ENCODE results near the gene PDZRN3.

PDZRN3 gene

DNA sequence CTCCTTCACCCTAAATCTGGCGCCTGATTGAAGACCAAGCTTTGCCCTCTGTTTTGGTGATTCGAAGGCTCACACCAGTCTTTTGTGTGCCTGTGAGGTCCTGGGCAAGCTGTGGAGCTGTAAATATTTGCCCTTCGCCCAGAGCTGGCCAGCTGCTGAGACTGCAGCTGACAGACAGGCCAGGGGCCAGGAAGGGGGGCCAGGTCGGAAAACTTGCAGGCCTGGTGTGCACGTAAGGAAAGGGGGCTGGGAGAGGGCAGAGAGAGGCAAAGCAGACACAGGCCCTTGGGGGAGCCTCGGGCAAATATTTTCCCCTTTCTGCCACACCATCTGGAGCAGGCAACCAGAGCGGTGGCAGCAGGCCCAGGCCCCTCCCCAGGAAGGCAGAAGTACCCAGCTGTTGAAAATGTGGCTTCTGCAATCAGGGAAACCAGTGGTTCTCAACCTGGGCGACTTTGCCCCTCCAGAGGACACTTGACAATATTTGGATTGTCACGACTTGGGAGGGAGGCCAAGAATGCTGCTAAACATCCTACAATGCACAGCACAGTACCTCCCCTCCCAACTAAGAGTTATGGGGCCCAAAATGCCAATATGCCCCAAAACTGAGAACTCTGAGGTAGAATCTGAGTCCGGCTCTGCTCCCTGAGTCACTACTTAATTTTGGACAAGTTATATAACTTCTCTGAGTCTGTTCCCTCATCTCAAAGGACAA lies 2.5 kb downstream of the PDZRN3 start:
- ChIA-PET CTCF (interaction anchor here (0.6 to 6.4 kb wide), 12 partner anchors 19 to 226 kb away, joined by 3 to 46 read pairs (median 4); no protein-coding TSS in a partner anchor), POLR2A (interaction anchor here (1.0 to 3.0 kb wide), 3 partner anchors 12 to 114 kb away, joined by 3 to 16 read pairs (median 4); no protein-coding TSS in a partner anchor)
- no peak for DNase-seq (ENCODE audit: low read depth, low spot score)
- peak overlapping the region; percentile 80 for H3K4me3 ChIP-seq (ENCODE audit: low read depth, low read length)
- TF ChIP-seq, protein P1, sequence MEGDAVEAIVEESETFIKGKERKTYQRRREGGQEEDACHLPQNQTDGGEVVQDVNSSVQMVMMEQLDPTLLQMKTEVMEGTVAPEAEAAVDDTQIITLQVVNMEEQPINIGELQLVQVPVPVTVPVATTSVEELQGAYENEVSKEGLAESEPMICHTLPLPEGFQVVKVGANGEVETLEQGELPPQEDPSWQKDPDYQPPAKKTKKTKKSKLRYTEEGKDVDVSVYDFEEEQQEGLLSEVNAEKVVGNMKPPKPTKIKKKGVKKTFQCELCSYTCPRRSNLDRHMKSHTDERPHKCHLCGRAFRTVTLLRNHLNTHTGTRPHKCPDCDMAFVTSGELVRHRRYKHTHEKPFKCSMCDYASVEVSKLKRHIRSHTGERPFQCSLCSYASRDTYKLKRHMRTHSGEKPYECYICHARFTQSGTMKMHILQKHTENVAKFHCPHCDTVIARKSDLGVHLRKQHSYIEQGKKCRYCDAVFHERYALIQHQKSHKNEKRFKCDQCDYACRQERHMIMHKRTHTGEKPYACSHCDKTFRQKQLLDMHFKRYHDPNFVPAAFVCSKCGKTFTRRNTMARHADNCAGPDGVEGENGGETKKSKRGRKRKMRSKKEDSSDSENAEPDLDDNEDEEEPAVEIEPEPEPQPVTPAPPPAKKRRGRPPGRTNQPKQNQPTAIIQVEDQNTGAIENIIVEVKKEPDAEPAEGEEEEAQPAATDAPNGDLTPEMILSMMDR (IDR thresholded peaks at IDR 0.05; ENCODE audit: insufficient read depth, low read length, missing control alignments): no peak

- TF ChIP-seq, protein P1 (IDR thresholded peaks at IDR 0.05; ENCODE audit: insufficient read depth, low read length, missing control alignments): no peak
- ChIA-PET POLR2A (interaction anchor here (0.8 to 1.2 kb wide), 3 partner anchors 17 to 113 kb away, joined by 3 to 4 read pairs (median 3); no protein-coding TSS in a partner anchor), CTCF (interaction anchor here (0.9 to 6.4 kb wide), 8 partner anchors 13 to 227 kb away, joined by 3 to 46 read pairs (median 4); no protein-coding TSS in a partner anchor)
- H3K4me3 ChIP-seq (ENCODE audit: low read depth, low read length): peak overlapping the region; percentile 80
- DNase-seq (ENCODE audit: low read depth, low spot score): no peak
Measured at GRCh38 chr3:73621388-73621787, 3.4 kb downstream of the PDZRN3 start.

GRCh38 chr3:73618461-73618860 lies 6.3 kb downstream of the PDZRN3 start:
- CTCF ChIA-PET: interaction anchor here (1.4 to 6.4 kb wide), 5 partner anchors 13 to 230 kb away, joined by 3 to 46 read pairs (median 4); no protein-coding TSS in a partner anchor
- no peak overlapping the region for H3K4me3 ChIP-seq (ENCODE audit: low read depth, low read length)
- POLR2A ChIA-PET: interaction anchor here (0.7 to 0.8 kb wide), 2 partner anchors 25 to 38 kb away, joined by 3 read pairs; no protein-coding TSS in a partner anchor
- no peak for DNase-seq (ENCODE audit: low read depth, low spot score)
- TF ChIP-seq, protein P1 (IDR thresholded peaks at IDR 0.05; ENCODE audit: insufficient read depth, low read length, missing control alignments): no peak

DNA sequence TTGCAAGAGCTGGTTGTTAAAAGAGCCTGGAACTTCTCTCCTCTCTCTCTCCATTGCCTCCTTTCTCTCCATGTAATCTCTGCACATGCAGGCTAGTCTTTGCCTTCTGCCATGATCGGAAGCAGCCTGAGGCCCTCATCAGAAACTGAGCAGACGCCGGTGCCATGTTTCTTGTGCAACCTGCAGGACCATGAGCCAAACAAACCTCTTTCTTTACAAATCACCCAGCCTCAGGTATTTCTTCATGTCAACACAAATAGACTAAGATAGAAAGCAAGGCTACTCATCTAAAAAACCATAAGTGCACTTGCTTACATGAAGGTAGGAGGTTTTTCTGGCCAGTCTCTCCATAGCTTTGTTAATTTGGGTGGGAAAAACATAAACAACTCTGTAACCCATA lies 8.7 kb downstream of the PDZRN3 start:
- CTCF ChIA-PET: interaction anchor here (1.4 to 6.4 kb wide), 3 partner anchors 8 to 232 kb away, joined by 3 to 46 read pairs (median 11); no protein-coding TSS in a partner anchor
- no peak for DNase-seq (ENCODE audit: low read depth, low spot score)
- TF ChIP-seq, protein P1 (IDR thresholded peaks at IDR 0.05; ENCODE audit: insufficient read depth, low read length, missing control alignments): no peak
- H3K4me3 ChIP-seq (ENCODE audit: low read depth, low read length): no peak overlapping the region
- POLR2A ChIA-PET: no interaction called here

GRCh38 chr3:73614419-73614818 lies 10.3 kb downstream of the PDZRN3 start:
- TF ChIP-seq, protein P1 (IDR thresholded peaks at IDR 0.05; ENCODE audit: insufficient read depth, low read length, missing control alignments): no peak
- H3K4me3 ChIP-seq (ENCODE audit: low read depth, low read length): no peak overlapping the region
- ChIA-PET POLR2A (interaction anchor here (1.6 kb wide), 1 partner anchor 9 kb away, joined by 4 read pairs; no protein-coding TSS in a partner anchor), CTCF (interaction anchor here (1.5 to 2.6 kb wide), 4 partner anchors 10 to 234 kb away, joined by 6 to 17 read pairs (median 10); partner anchors contain the start of gene PDZRN3)
- no peak for DNase-seq (ENCODE audit: low read depth, low spot score)

- DNase-seq (ENCODE audit: low read depth, low spot score): no peak
- ChIA-PET CTCF (interaction anchor here (0.9 kb wide), 1 partner anchor 101 kb away, joined by 3 read pairs; no protein-coding TSS in a partner anchor), POLR2A (no interaction called here)
- TF ChIP-seq, protein P1 (IDR thresholded peaks at IDR 0.05; ENCODE audit: insufficient read depth, low read length, missing control alignments): no peak
- H3K4me3 ChIP-seq (ENCODE audit: low read depth, low read length): no peak overlapping the region
Measured at GRCh38 chr3:73611176-73611575, 13.6 kb downstream of the PDZRN3 start.

Data from AG04449 (cell line).